ENCODE results near the gene NCOA6.
"Not testable (repeated sequence)": the region's sequence is repeated elsewhere in the genome, so short reads cannot be mapped to it uniquely, and the experiment has no call there.

The NCOA6 gene

GRCh38 chr20:34781220-34781619 lies 44.2 kb downstream of the NCOA6 start:
- no peak for DNase-seq (ENCODE audit: low spot score)
- in situ Hi-C loops (cut with MboI; ENCODE audit: low pct_unique_long_range_greater_than_20kb, low sequenced_read_pairs, unreplicated experiment): no loop called here
- TF ChIP-seq CTCF (IDR thresholded peaks at IDR 0.05; ENCODE audit: extremely low read depth, insufficient read depth, missing control alignments): no peak

- DNase-seq (ENCODE audit: low spot score); in situ Hi-C loops (cut with MboI; ENCODE audit: low pct_unique_long_range_greater_than_20kb, low sequenced_read_pairs, unreplicated experiment): not testable (repeated sequence)
These were observed 45.2 kb downstream of the NCOA6 start for GRCh38 chr20:34780291-34780690.

- no peak for DNase-seq (ENCODE audit: low spot score)
- no peak for TF ChIP-seq CTCF (IDR thresholded peaks at IDR 0.05; ENCODE audit: extremely low read depth, insufficient read depth, missing control alignments)
- in situ Hi-C loops (cut with MboI; ENCODE audit: low pct_unique_long_range_greater_than_20kb, low sequenced_read_pairs, unreplicated experiment): no loop called here
These were observed 49.3 kb downstream of the NCOA6 start for GRCh38 chr20:34776177-34776576.

- in situ Hi-C loops (cut with MboI; ENCODE audit: low pct_unique_long_range_greater_than_20kb, low sequenced_read_pairs, unreplicated experiment): no loop called here
- no peak for DNase-seq (ENCODE audit: low spot score)
- no peak for TF ChIP-seq CTCF (IDR thresholded peaks at IDR 0.05; ENCODE audit: extremely low read depth, insufficient read depth, missing control alignments)
These were observed 50.6 kb downstream of the NCOA6 start for GRCh38 chr20:34774886-34775285.

- no peak for TF ChIP-seq CTCF (IDR thresholded peaks at IDR 0.05; ENCODE audit: extremely low read depth, insufficient read depth, missing control alignments)
- in situ Hi-C loops (cut with MboI; ENCODE audit: low pct_unique_long_range_greater_than_20kb, low sequenced_read_pairs, unreplicated experiment): no loop called here
- DNase-seq (ENCODE audit: low spot score): no peak
These were observed 51.0 kb downstream of the NCOA6 start for GRCh38 chr20:34774449-34774848.

- no peak for DNase-seq (ENCODE audit: low spot score)
- in situ Hi-C loops (cut with MboI; ENCODE audit: low pct_unique_long_range_greater_than_20kb, low sequenced_read_pairs, unreplicated experiment): no loop called here
- no peak for TF ChIP-seq CTCF (IDR thresholded peaks at IDR 0.05; ENCODE audit: extremely low read depth, insufficient read depth, missing control alignments)
These were observed 51.7 kb downstream of the NCOA6 start for GRCh38 chr20:34773726-34774125.

- no peak for TF ChIP-seq CTCF (IDR thresholded peaks at IDR 0.05; ENCODE audit: extremely low read depth, insufficient read depth, missing control alignments)
- in situ Hi-C loops (cut with MboI; ENCODE audit: low pct_unique_long_range_greater_than_20kb, low sequenced_read_pairs, unreplicated experiment): no loop called here
- DNase-seq (ENCODE audit: low spot score): no peak
These were observed 53.0 kb downstream of the NCOA6 start for GRCh38 chr20:34772437-34772836.
